ENCODE measurements around the gene ZNF346. TPM values are rescaled to one million over a fixed set of nuclear protein-coding genes. Genes with fewer than 3 reads are reported as not detected.
"Not testable (repeated sequence)": the region's sequence is repeated elsewhere in the genome, so short reads cannot be mapped to it uniquely, and the experiment has no call there.

The ZNF346 gene
- polyA plus RNA-seq, 1 donor from 2014 or later = 17.7 TPM

DNA sequence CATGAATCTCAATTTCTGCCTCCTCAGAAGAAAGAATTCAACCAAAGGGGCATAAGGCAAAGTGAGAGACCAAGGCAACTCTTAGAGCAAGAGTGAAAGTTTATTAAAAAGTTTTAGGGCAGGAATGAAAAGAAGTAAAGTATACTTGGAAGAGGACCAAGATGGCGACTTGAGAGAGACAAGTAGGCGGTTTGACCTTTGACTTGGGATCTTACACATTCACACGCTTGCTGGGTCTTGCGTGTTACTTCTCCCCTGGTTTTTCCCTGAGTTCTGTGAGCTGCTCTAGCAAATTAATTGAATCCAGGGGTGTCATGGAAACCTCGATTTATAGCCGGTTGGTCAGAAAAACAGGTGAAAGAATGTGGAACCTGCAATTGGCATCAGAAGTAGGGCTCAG is 7.0 kb downstream of the ZNF346 start:
- no peak overlapping the region for H3K27ac Mint-ChIP-seq
- no peaks in the 10 kb centered on the region for H3K27me3 Mint-ChIP-seq
- peaks cover 10 to 18% (median 18%) of the 10 kb centered on the region in 3 donors for H3K4me1 Mint-ChIP-seq
- peaks cover 10% of the 10 kb centered on the region for H3K36me3 Mint-ChIP-seq
- no peak overlapping the region for H3K4me3 Mint-ChIP-seq
- H3K9me3 Mint-ChIP-seq = peaks cover 2 to 6% (median 4%) of the 10 kb centered on the region in 3 donors

- no peak overlapping the region for H3K4me3 Mint-ChIP-seq
- H3K27me3 Mint-ChIP-seq = no peaks in the 10 kb centered on the region
- H3K27ac Mint-ChIP-seq = peak overlapping the region in 1 of 3 donors; percentile 77
- H3K4me1 Mint-ChIP-seq = peaks cover 8 to 11% (median 10%) of the 10 kb centered on the region in 3 donors
- peaks cover 12% of the 10 kb centered on the region for H3K36me3 Mint-ChIP-seq
- peaks cover 2 to 6% (median 4%) of the 10 kb centered on the region in 3 donors for H3K9me3 Mint-ChIP-seq
Observed at GRCh38 chr5:177035976-177036375, 13.5 kb downstream of the ZNF346 start.

DNA sequence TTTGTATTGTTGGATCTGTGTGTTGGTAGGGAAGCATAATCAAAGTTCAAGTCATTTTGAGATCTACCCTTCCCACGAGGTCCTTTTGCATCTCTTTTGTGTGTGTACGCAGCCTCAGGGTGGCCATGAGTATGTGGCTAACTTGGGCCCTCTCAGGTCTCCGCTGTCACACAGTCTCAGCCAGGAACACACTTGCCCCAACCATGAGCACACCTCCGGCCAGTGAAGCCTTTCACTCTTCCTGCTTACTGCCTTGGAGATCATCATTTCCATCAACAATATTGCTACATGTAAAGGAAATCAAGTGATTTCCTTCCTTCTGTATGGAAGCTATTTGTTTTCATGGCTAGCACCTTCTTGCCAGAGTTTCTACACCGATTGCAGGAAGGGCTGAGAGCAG is 13.9 kb downstream of the ZNF346 start:
- Mint-ChIP-seq H3K36me3 (peaks cover 9% of the 10 kb centered on the region), H3K27ac (no peak overlapping the region), H3K4me3 (peak overlapping the region in 1 of 4 donors; percentile 24), H3K4me1 (peaks cover 5 to 10% (median 8%) of the 10 kb centered on the region in 3 donors), H3K9me3 (peaks cover under 1 to 3% (median 3%) of the 10 kb centered on the region in 3 donors), H3K27me3 (no peaks in the 10 kb centered on the region)

GRCh38 chr5:177036921-177037320 is 14.4 kb downstream of the ZNF346 start:
- no peak overlapping the region for H3K4me3 Mint-ChIP-seq
- no peaks in the 10 kb centered on the region for H3K9me3 Mint-ChIP-seq
- H3K36me3 Mint-ChIP-seq = peaks cover 6% of the 10 kb centered on the region
- H3K4me1 Mint-ChIP-seq = peaks cover 3 to 10% (median 4%) of the 10 kb centered on the region in 3 donors
- no peaks in the 10 kb centered on the region for H3K27me3 Mint-ChIP-seq
- no peak overlapping the region for H3K27ac Mint-ChIP-seq

- peaks cover 1 to 5% (median 4%) of the 10 kb centered on the region in 3 donors for H3K4me1 Mint-ChIP-seq
- no peak overlapping the region for H3K27ac Mint-ChIP-seq
- H3K9me3 Mint-ChIP-seq = no peaks in the 10 kb centered on the region
- no peak overlapping the region for H3K4me3 Mint-ChIP-seq
- H3K27me3 Mint-ChIP-seq = no peaks in the 10 kb centered on the region
- peaks cover 7% of the 10 kb centered on the region for H3K36me3 Mint-ChIP-seq
Observed at GRCh38 chr5:177040814-177041420, 18.4 kb downstream of the ZNF346 start.

GRCh38 chr5:177041936-177042335 is 19.4 kb downstream of the ZNF346 start:
- Mint-ChIP-seq H3K4me1 (peaks cover 0 to 4% (median 0%) of the 10 kb centered on the region in 3 donors), H3K27ac (no peak overlapping the region), H3K9me3 (no peaks in the 10 kb centered on the region), H3K36me3 (peaks cover 5% of the 10 kb centered on the region), H3K27me3 (no peaks in the 10 kb centered on the region), H3K4me3 (no peak overlapping the region)

GRCh38 chr5:177043114-177043513 is 20.6 kb downstream of the ZNF346 start:
- Mint-ChIP-seq H3K36me3 (peaks cover 5% of the 10 kb centered on the region), H3K9me3 (no peaks in the 10 kb centered on the region), H3K4me1 (peaks cover 0 to 4% (median 0%) of the 10 kb centered on the region in 3 donors), H3K27ac (no peak overlapping the region), H3K4me3 (no peak overlapping the region), H3K27me3 (no peaks in the 10 kb centered on the region)

DNA sequence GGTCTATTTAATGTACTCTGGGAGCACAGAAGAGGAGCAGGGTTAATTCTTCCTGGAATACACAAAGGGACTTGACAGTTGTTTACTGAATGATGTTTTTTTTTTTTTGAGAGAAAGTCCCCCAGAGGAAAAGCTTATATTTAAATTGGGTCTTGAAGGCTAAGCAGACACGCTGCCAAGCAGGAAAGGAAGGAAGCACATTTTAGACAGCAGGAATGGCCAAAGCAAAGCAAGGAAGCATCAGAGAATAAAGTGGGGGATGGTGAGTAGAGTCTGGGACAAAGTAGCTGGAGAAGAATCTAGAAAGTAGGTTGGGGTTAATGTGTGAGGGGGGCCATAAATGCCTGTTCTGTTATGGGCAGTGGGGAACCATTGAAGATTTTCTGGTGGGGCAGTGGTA is 21.5 kb downstream of the ZNF346 start:
- H3K27me3 Mint-ChIP-seq = no peaks in the 10 kb centered on the region
- no peak overlapping the region for H3K4me3 Mint-ChIP-seq
- H3K36me3 Mint-ChIP-seq = peaks cover 4% of the 10 kb centered on the region
- no peaks in the 10 kb centered on the region for H3K9me3 Mint-ChIP-seq
- peaks cover 0 to 3% (median 0%) of the 10 kb centered on the region in 3 donors for H3K4me1 Mint-ChIP-seq
- H3K27ac Mint-ChIP-seq = peak overlapping the region in 1 of 3 donors; percentile 69

DNA sequence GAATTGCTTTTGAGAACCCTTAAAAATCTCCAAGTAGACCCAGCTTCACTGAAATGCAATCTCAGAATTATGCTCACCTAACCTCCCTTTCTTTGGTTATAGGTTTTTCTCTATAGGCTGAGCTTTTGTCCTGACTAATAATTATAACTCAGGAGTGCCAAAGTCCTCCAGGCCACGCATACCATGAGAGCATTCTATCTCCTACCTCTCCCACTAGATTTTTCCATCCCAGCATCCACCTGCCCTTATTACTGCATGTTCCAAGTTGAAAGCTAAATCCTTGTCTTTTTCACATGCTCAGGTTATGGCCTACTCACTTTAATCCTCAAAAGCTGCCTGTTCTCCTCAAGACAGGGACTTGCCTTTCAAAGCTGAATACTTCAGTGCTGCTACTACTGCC is 22.1 kb downstream of the ZNF346 start:
- Mint-ChIP-seq H3K27ac (peak overlapping the region in 1 of 3 donors; percentile 69), H3K9me3 (no peaks in the 10 kb centered on the region), H3K4me3 (no peak overlapping the region), H3K27me3 (no peaks in the 10 kb centered on the region), H3K4me1 (no peaks in the 10 kb centered on the region), H3K36me3 (peaks cover 3% of the 10 kb centered on the region)

GRCh38 chr5:177045631-177046030 is 23.1 kb downstream of the ZNF346 start:
- H3K9me3 Mint-ChIP-seq = no peaks in the 10 kb centered on the region
- peaks cover 4% of the 10 kb centered on the region for H3K36me3 Mint-ChIP-seq
- no peak overlapping the region for H3K4me3 Mint-ChIP-seq
- no peaks in the 10 kb centered on the region for H3K4me1 Mint-ChIP-seq
- no peaks in the 10 kb centered on the region for H3K27me3 Mint-ChIP-seq
- H3K27ac Mint-ChIP-seq = no peak overlapping the region

- H3K4me1 Mint-ChIP-seq, H3K27me3 Mint-ChIP-seq, H3K9me3 Mint-ChIP-seq, H3K36me3 Mint-ChIP-seq, H3K4me3 Mint-ChIP-seq, H3K27ac Mint-ChIP-seq: not testable (repeated sequence)
Observed at GRCh38 chr5:177048531-177048930, 26.0 kb downstream of the ZNF346 start.

DNA sequence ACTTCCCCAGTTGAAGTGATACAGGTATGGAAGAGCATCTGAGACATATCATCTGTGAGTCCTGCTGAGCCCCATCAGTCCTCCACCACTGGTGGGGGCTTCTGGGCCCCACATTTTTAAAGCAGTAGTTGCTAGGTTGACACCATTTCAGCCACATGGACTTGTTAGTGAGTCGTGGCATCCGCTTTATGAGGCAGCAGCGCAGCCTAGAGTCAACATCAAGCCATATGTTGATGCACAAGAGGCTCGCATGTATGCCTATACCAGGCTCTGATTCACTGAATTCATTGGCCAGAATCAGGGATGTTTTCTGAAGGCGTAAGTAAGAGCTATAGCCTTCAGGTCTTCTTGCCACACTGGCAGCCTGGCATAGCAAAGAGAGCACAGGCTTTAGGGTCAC is 26.8 kb downstream of the ZNF346 start:
- H3K4me1 Mint-ChIP-seq = no peaks in the 10 kb centered on the region
- H3K36me3 Mint-ChIP-seq = peaks cover 2% of the 10 kb centered on the region
- no peak overlapping the region for H3K27ac Mint-ChIP-seq
- no peaks in the 10 kb centered on the region for H3K9me3 Mint-ChIP-seq
- H3K27me3 Mint-ChIP-seq = no peaks in the 10 kb centered on the region
- H3K4me3 Mint-ChIP-seq = no peak overlapping the region

DNA sequence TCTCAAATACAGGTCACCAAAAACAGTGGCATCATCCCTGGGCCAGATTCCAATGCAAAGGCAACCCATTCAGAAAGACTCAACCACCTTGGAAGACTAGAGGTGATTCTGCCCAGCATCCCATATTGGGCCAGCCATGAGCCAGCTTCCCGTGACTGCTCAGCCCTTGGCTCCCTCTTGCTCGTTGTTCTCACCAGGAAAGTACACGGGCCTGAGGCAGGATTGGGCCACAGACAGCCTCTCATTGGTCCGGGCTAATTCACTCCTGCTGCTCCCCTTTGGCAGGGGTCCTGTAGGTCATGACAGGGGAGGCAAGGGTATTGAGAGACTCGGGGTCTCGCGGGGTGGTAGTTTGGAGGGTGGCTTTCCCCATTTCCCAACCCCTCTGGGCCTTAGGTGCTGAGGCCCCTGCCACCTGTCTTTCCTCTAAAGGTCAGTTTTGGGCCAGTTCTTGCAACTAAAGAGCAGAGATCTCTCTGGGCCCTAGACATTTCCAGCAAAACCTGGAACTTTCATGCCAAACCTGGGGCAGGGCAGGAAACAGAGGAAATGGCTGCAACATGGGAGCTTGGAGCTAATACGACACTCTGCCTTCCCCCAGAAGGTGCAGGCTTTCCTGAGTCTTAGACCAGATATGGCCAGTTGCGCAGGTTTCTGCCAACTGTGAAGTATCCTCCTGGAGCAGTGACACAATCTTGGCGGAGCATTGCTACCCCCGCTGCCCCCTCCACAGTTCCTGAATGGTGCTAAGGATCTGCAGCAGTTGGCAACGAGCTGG is 42.2 kb downstream of the ZNF346 start:
- Mint-ChIP-seq H3K27me3 (no peaks in the 10 kb centered on the region), H3K9me3 (no peaks in the 10 kb centered on the region), H3K4me3 (no peak overlapping the region), H3K36me3 (peaks cover 1% of the 10 kb centered on the region), H3K4me1 (peaks cover 9 to 18% (median 11%) of the 10 kb centered on the region in 3 donors), H3K27ac (peak overlapping the region in 1 of 3 donors; percentile 35)

GRCh38 chr5:177065491-177065890 is 43.0 kb downstream of the ZNF346 start:
- no peaks in the 10 kb centered on the region for H3K27me3 Mint-ChIP-seq
- no peak overlapping the region for H3K4me3 Mint-ChIP-seq
- peaks cover 9 to 22% (median 11%) of the 10 kb centered on the region in 3 donors for H3K4me1 Mint-ChIP-seq
- H3K36me3 Mint-ChIP-seq = peaks cover 1% of the 10 kb centered on the region
- H3K9me3 Mint-ChIP-seq = no peaks in the 10 kb centered on the region
- peak overlapping the region in 2 of 3 donors; percentile 57 to 59 for H3K27ac Mint-ChIP-seq

GRCh38 chr5:177066224-177066623 is 43.7 kb downstream of the ZNF346 start:
- no peaks in the 10 kb centered on the region for H3K9me3 Mint-ChIP-seq
- H3K27me3 Mint-ChIP-seq = no peaks in the 10 kb centered on the region
- peak overlapping the region in 1 of 3 donors; percentile 57 for H3K27ac Mint-ChIP-seq
- H3K4me1 Mint-ChIP-seq = peaks cover 16 to 29% (median 18%) of the 10 kb centered on the region in 3 donors
- no peak overlapping the region for H3K4me3 Mint-ChIP-seq
- peaks cover 1% of the 10 kb centered on the region for H3K36me3 Mint-ChIP-seq

All from IgD-negative memory B cell (primary cell).